ENCODE data around the gene GALNT11.
"Not testable (repeated sequence)": the region's sequence is repeated elsewhere in the genome, so short reads cannot be mapped to it uniquely, and the experiment has no call there.

The GALNT11 gene

GRCh38 chr7:152052771-152053170, 27.3 kb downstream of the GALNT11 start:
- Histone ChIP-seq H3K4me1 (ENCODE audit: insufficient read depth, insufficient read length) (peaks cover 4% of the 10 kb centered on the region), H3K4me3 (ENCODE audit: insufficient read length, low read depth) (no peak overlapping the region), H3K27me3 (ENCODE audit: insufficient read depth, insufficient read length) (no peaks in the 10 kb centered on the region), H3K9me3 (ENCODE audit: insufficient read depth, low read length) (no peaks in the 10 kb centered on the region), H3K9ac (ENCODE audit: insufficient read length, low read depth) (no peak overlapping the region), H3K36me3 (ENCODE audit: insufficient read depth, insufficient read length, low read length) (no peaks in the 10 kb centered on the region)
- no peak for DNase-seq (ENCODE audit: low read depth, low spot score)
- TF ChIP-seq ZNF274 (IDR thresholded peaks at IDR 0.05; ENCODE audit: low read depth, low read length) (no peak), SUZ12 (IDR thresholded peaks at IDR 0.05; ENCODE audit: extremely low read depth, insufficient read depth, insufficient read length) (no peak), YY1 (IDR thresholded peaks at IDR 0.05; ENCODE audit: insufficient read depth, insufficient read length) (no peak)

- Histone ChIP-seq H3K4me3 (ENCODE audit: insufficient read length, low read depth) (no peak overlapping the region), H3K36me3 (ENCODE audit: insufficient read depth, insufficient read length, low read length) (no peaks in the 10 kb centered on the region), H3K27me3 (ENCODE audit: insufficient read depth, insufficient read length) (no peaks in the 10 kb centered on the region), H3K4me1 (ENCODE audit: insufficient read depth, insufficient read length) (peaks cover 4% of the 10 kb centered on the region), H3K9me3 (ENCODE audit: insufficient read depth, low read length) (no peaks in the 10 kb centered on the region), H3K9ac (ENCODE audit: insufficient read length, low read depth) (no peak overlapping the region)
- DNase-seq (ENCODE audit: low read depth, low spot score): no peak
- TF ChIP-seq YY1 (IDR thresholded peaks at IDR 0.05; ENCODE audit: insufficient read depth, insufficient read length): no peak
- no peak for TF ChIP-seq SUZ12 (IDR thresholded peaks at IDR 0.05; ENCODE audit: extremely low read depth, insufficient read depth, insufficient read length)
- TF ChIP-seq ZNF274 (IDR thresholded peaks at IDR 0.05; ENCODE audit: low read depth, low read length): no peak
Observed at GRCh38 chr7:152054367-152055230, 29.1 kb downstream of the GALNT11 start.

GRCh38 chr7:152056621-152057274, 31.3 kb downstream of the GALNT11 start:
- Histone ChIP-seq H3K36me3 (ENCODE audit: insufficient read depth, insufficient read length, low read length) (no peaks in the 10 kb centered on the region), H3K4me1 (ENCODE audit: insufficient read depth, insufficient read length) (no peaks in the 10 kb centered on the region), H3K9me3 (ENCODE audit: insufficient read depth, low read length) (no peaks in the 10 kb centered on the region), H3K4me3 (ENCODE audit: insufficient read length, low read depth) (no peak overlapping the region), H3K9ac (ENCODE audit: insufficient read length, low read depth) (no peak overlapping the region), H3K27me3 (ENCODE audit: insufficient read depth, insufficient read length) (no peaks in the 10 kb centered on the region)
- TF ChIP-seq SUZ12 (IDR thresholded peaks at IDR 0.05; ENCODE audit: extremely low read depth, insufficient read depth, insufficient read length) (no peak), YY1 (IDR thresholded peaks at IDR 0.05; ENCODE audit: insufficient read depth, insufficient read length) (no peak), ZNF274 (IDR thresholded peaks at IDR 0.05; ENCODE audit: low read depth, low read length) (no peak)
- no peak for DNase-seq (ENCODE audit: low read depth, low spot score)

GRCh38 chr7:152059311-152059710, 33.8 kb downstream of the GALNT11 start:
- Histone ChIP-seq H3K9me3 (ENCODE audit: insufficient read depth, low read length) (no peaks in the 10 kb centered on the region), H3K9ac (ENCODE audit: insufficient read length, low read depth) (no peak overlapping the region), H3K4me3 (ENCODE audit: insufficient read length, low read depth) (no peak overlapping the region), H3K4me1 (ENCODE audit: insufficient read depth, insufficient read length) (no peaks in the 10 kb centered on the region), H3K27me3 (ENCODE audit: insufficient read depth, insufficient read length) (no peaks in the 10 kb centered on the region), H3K36me3 (ENCODE audit: insufficient read depth, insufficient read length, low read length) (no peaks in the 10 kb centered on the region)
- no peak for TF ChIP-seq ZNF274 (IDR thresholded peaks at IDR 0.05; ENCODE audit: low read depth, low read length)
- no peak for TF ChIP-seq YY1 (IDR thresholded peaks at IDR 0.05; ENCODE audit: insufficient read depth, insufficient read length)
- TF ChIP-seq SUZ12 (IDR thresholded peaks at IDR 0.05; ENCODE audit: extremely low read depth, insufficient read depth, insufficient read length): no peak
- no peak for DNase-seq (ENCODE audit: low read depth, low spot score)

GRCh38 chr7:152061086-152061485, 35.6 kb downstream of the GALNT11 start:
- H3K9me3 ChIP-seq (ENCODE audit: insufficient read depth, low read length); H3K27me3 ChIP-seq (ENCODE audit: insufficient read depth, insufficient read length); H3K4me1 ChIP-seq (ENCODE audit: insufficient read depth, insufficient read length); H3K36me3 ChIP-seq (ENCODE audit: insufficient read depth, insufficient read length, low read length); DNase-seq (ENCODE audit: low read depth, low spot score); H3K9ac ChIP-seq (ENCODE audit: insufficient read length, low read depth); H3K4me3 ChIP-seq (ENCODE audit: insufficient read length, low read depth): not testable (repeated sequence)

GRCh38 chr7:152063192-152063591, 37.7 kb downstream of the GALNT11 start:
- H3K4me3 ChIP-seq (ENCODE audit: insufficient read length, low read depth); H3K27me3 ChIP-seq (ENCODE audit: insufficient read depth, insufficient read length); H3K9ac ChIP-seq (ENCODE audit: insufficient read length, low read depth); H3K36me3 ChIP-seq (ENCODE audit: insufficient read depth, insufficient read length, low read length); H3K4me1 ChIP-seq (ENCODE audit: insufficient read depth, insufficient read length); DNase-seq (ENCODE audit: low read depth, low spot score): not testable (repeated sequence)
- peaks cover 17% of the 10 kb centered on the region for H3K9me3 ChIP-seq (ENCODE audit: insufficient read depth, low read length)

GRCh38 chr7:152063821-152064220, 38.3 kb downstream of the GALNT11 start:
- H3K9me3 ChIP-seq (ENCODE audit: insufficient read depth, low read length): peaks cover 19% of the 10 kb centered on the region
- not testable (repeated sequence) for H3K4me3 ChIP-seq (ENCODE audit: insufficient read length, low read depth); DNase-seq (ENCODE audit: low read depth, low spot score); H3K9ac ChIP-seq (ENCODE audit: insufficient read length, low read depth); H3K27me3 ChIP-seq (ENCODE audit: insufficient read depth, insufficient read length); H3K36me3 ChIP-seq (ENCODE audit: insufficient read depth, insufficient read length, low read length); H3K4me1 ChIP-seq (ENCODE audit: insufficient read depth, insufficient read length)

GRCh38 chr7:152065800-152066344, 40.4 kb downstream of the GALNT11 start:
- not testable (repeated sequence) for H3K36me3 ChIP-seq (ENCODE audit: insufficient read depth, insufficient read length, low read length); H3K27me3 ChIP-seq (ENCODE audit: insufficient read depth, insufficient read length); H3K4me1 ChIP-seq (ENCODE audit: insufficient read depth, insufficient read length); H3K4me3 ChIP-seq (ENCODE audit: insufficient read length, low read depth); DNase-seq (ENCODE audit: low read depth, low spot score)
- Histone ChIP-seq H3K9me3 (ENCODE audit: insufficient read depth, low read length) (peaks cover 30% of the 10 kb centered on the region), H3K9ac (ENCODE audit: insufficient read length, low read depth) (peak overlapping the region; percentile 42)

Measured in NT2/D1 (cell line).